ENCODE measurements around the gene MRPL49. TPM values are rescaled to one million over a fixed set of nuclear protein-coding genes. Genes with fewer than 3 reads are reported as not detected.

Gene MRPL49
- total and polyA plus RNA-seq, 2 of the 13 experiments (the other 11 are each of a cell fraction or from before 2014, with no cell fraction given) = 39.2 to 53.3 TPM

- no peak for TF ChIP-seq PRDM15 (CRISPR knock-in tag; IDR thresholded peaks at IDR 0.05)
- TF ChIP-seq GATAD2A (CRISPR knock-in tag; IDR thresholded peaks at IDR 0.05) = peak; percentile 75
- no peak for TF ChIP-seq NR1H2 (CRISPR knock-in tag; IDR thresholded peaks at IDR 0.05; ENCODE audit: borderline replicate concordance, low read depth)
- no peak for TF ChIP-seq FOXP4 (CRISPR knock-in tag; IDR thresholded peaks at IDR 0.05)
- TF ChIP-seq ZNF124 (CRISPR knock-in tag; IDR thresholded peaks at IDR 0.05) = peak; percentile 76
- TF ChIP-seq ARHGAP35 (CRISPR knock-in tag; IDR thresholded peaks at IDR 0.05; ENCODE audit: borderline replicate concordance) = peak; percentile 34; the same call in 1 of the 2 replicates
- TF ChIP-seq ZNF232 (CRISPR knock-in tag; IDR thresholded peaks at IDR 0.05; ENCODE audit: borderline replicate concordance) = no peak
- 0 out of 2 replicates have a peak, but pooled peaks have one; percentile 15 for TF ChIP-seq ZNF331 (CRISPR knock-in tag; IDR thresholded peaks at IDR 0.05)
- no peak for TF ChIP-seq ZNF709 (CRISPR knock-in tag; IDR thresholded peaks at IDR 0.05)
- TF ChIP-seq ZNF773 (CRISPR knock-in tag; IDR thresholded peaks at IDR 0.05; ENCODE audit: borderline replicate concordance) = peak; percentile 30; the same call in 1 of the 2 replicates
- no peak for TF ChIP-seq PLSCR1 (CRISPR knock-in tag; IDR thresholded peaks at IDR 0.05; ENCODE audit: borderline replicate concordance)
- TF ChIP-seq CHD4 (IDR thresholded peaks at IDR 0.05; ENCODE audit: borderline replicate concordance, low read length) = no peak
- TF ChIP-seq KLF12 (CRISPR knock-in tag; IDR thresholded peaks at IDR 0.05; ENCODE audit: borderline replicate concordance) = peak; percentile 55; the same call in 1 of the 2 replicates
- no peak for TF ChIP-seq FUBP1 (CRISPR knock-in tag; IDR thresholded peaks at IDR 0.05; ENCODE audit: borderline replicate concordance)
- TF ChIP-seq ZNF101 (CRISPR knock-in tag; IDR thresholded peaks at IDR 0.05; ENCODE audit: borderline replicate concordance, low read depth) = no peak
- no peak for TF ChIP-seq FOXK1 (CRISPR knock-in tag; IDR thresholded peaks at IDR 0.05; ENCODE audit: borderline replicate concordance, low read depth)
Observed at GRCh38 chr11:65112546-65113360, 9.4 kb upstream of the MRPL49 start (continued).

Measured in HepG2 (cell line).